Neural cell (in vitro differentiated cells): Measurements from ENCODE around the gene COL4A2. TPM values are rescaled to one million over a fixed set of nuclear protein-coding genes. Genes with fewer than 3 reads are reported as not detected.

Source experiments
- H2AFZ ChIP-seq: fragments of 200-600, 300-800 bp; sonication (generic), shearing (Covaris generic); 2 replicates; pipeline ENCODE4 v1.6.0; 2014; ENCODE audit warnings: low read depth, mild to moderate bottlenecking, antibody characterized with exemption, low read length, moderate library complexity
- H3F3A ChIP-seq: fragments of 200-600 bp; shearing (Covaris generic); 2 replicates; pipeline ENCODE4 v1.6.1; 2016; ENCODE audit warnings: mild to moderate bottlenecking, moderate library complexity, mixed read lengths, antibody characterized with exemption, low read length; ENCODE audit not compliant: insufficient read depth, poor library complexity, severe bottlenecking
- H3K27ac ChIP-seq: fragments of 200-600, 300-800 bp; sonication (generic), shearing (Covaris generic); 2 replicates; pipeline ENCODE4 v1.5.1; 2014; ENCODE audit warnings: mild to moderate bottlenecking, low read length, moderate library complexity
- H3K27me3 ChIP-seq: fragments of 300-800, 200-600 bp; sonication (generic), shearing (Covaris generic); 2 replicates; pipeline ENCODE4 v1.6.0; 2014; ENCODE audit warnings: mild to moderate bottlenecking, low read depth, low read length, moderate library complexity; ENCODE audit not compliant: insufficient read depth
- H3K36me3 ChIP-seq: fragments of 300-800, 200-600 bp; sonication (generic), shearing (Covaris generic); 2 replicates; pipeline ENCODE4 v1.5.1; 2014; ENCODE audit warnings: mild to moderate bottlenecking, antibody characterized with exemption, low read length, moderate library complexity; ENCODE audit not compliant: insufficient read depth
- H3K4me2 ChIP-seq: fragments of 300-800, 200-600 bp; sonication (generic), shearing (Covaris generic); 2 replicates; pipeline ENCODE4 v1.6.0; 2014; ENCODE audit warnings: mild to moderate bottlenecking, low read length
- H3K4me3 ChIP-seq: fragments of 300-800, 200-600 bp; sonication (generic), shearing (Covaris generic); 2 replicates; pipeline ENCODE4 v1.5.1; 2014; ENCODE audit warnings: mild to moderate bottlenecking, low read length, moderate library complexity
- H3K79me2 ChIP-seq: fragments of 200-600 bp; shearing (Covaris generic); replicated peaks from 2 replicates; pipeline ENCODE4 v1.6.0; 2014; ENCODE audit warnings: mild to moderate bottlenecking, low read length, moderate library complexity; ENCODE audit not compliant: insufficient read depth
- H3K9ac ChIP-seq: fragments of 300-800, 200-600 bp; sonication (generic), shearing (Covaris generic); 2 replicates; pipeline ENCODE4 v1.6.1; 2016; ENCODE audit warnings: mild to moderate bottlenecking, low read length, mixed read lengths
- H3K9me2 ChIP-seq: fragments of 200-600 bp; shearing (Covaris generic); 2 replicates; pipeline ENCODE4 v1.6.1; 2016; ENCODE audit warnings: mild to moderate bottlenecking, low read length, mixed read lengths; ENCODE audit not compliant: insufficient read depth
- H3K9me3 ChIP-seq: fragments of 200-600, 300-800 bp; sonication (generic), shearing (Covaris generic); 2 replicates; pipeline ENCODE4 v1.6.1; 2016; ENCODE audit warnings: mild to moderate bottlenecking, mixed run types, low read length, moderate library complexity, mixed read lengths
- H4K20me1 ChIP-seq: fragments of 200-600 bp; shearing (Covaris generic); 2 replicates; pipeline ENCODE4 v1.6.1; 2016; ENCODE audit warnings: mild to moderate bottlenecking, mixed run types; ENCODE audit not compliant: insufficient read depth
- CTCF ChIP-seq: fragments of 450-650 bp; IDR thresholded peaks from 2 replicates; pipeline ENCODE4 v1.5.1; 2014; ENCODE audit warnings: antibody characterized with exemption, mild to moderate bottlenecking, moderate library complexity; ENCODE audit not compliant: poor library complexity, severe bottlenecking
- EP300 ChIP-seq: fragments of 450-650 bp; conservative IDR thresholded peaks from 2 replicates; pipeline ENCODE4 v1.6.1; 2014; ENCODE audit warnings: antibody characterized with exemption, mild to moderate bottlenecking, moderate library complexity; ENCODE audit not compliant: poor library complexity, severe bottlenecking
- EZH2 ChIP-seq: fragments of 200-600, 300-800 bp; shearing (Covaris generic), sonication (generic); IDR thresholded peaks from 2 replicates; pipeline ENCODE4 v1.6.1; 2014; ENCODE audit warnings: antibody characterized with exemption, low read length, borderline replicate concordance, mild to moderate bottlenecking; ENCODE audit not compliant: insufficient read depth, poor library complexity, severe bottlenecking
- MXI1 ChIP-seq: fragments of 450-650 bp; conservative IDR thresholded peaks from 2 replicates; pipeline ENCODE4 v1.6.1; 2014; ENCODE audit warnings: antibody characterized with exemption, mild to moderate bottlenecking; ENCODE audit not compliant: poor library complexity, severe bottlenecking
- POLR2AphosphoS5 ChIP-seq: IDR thresholded peaks from 2 replicates; pipeline ENCODE4 v1.6.1; 2012
- RAD21 ChIP-seq: fragments of 450-650 bp; conservative IDR thresholded peaks from 2 replicates; pipeline ENCODE4 v1.6.1; 2014; ENCODE audit warnings: antibody characterized with exemption, mild to moderate bottlenecking, moderate library complexity
- SMC3 ChIP-seq: fragments of 450-650 bp; conservative IDR thresholded peaks from 2 replicates; pipeline ENCODE4 v1.6.1; 2014; ENCODE audit warnings: antibody characterized with exemption, mild to moderate bottlenecking, moderate library complexity; ENCODE audit not compliant: poor library complexity
- TAF1 ChIP-seq: IDR thresholded peaks from 2 replicates; pipeline ENCODE4 v1.6.1; 2012; ENCODE audit warnings: low read depth
- polyA plus RNA-seq: library from polyadenylated mRNA; depleted of rRNA; stranded (reverse); fragments of >200 nt; gene quantifications from 2 replicates; pipeline ENCODE4 v1.2.3, GENCODE V29; 2014
- TF ChIP-seq, protein P1 (sequence below): IDR thresholded peaks from 2 replicates; pipeline ENCODE4 v1.6.1; 2012; ENCODE audit warnings: borderline replicate concordance

COL4A2 gene
- polyA plus RNA-seq, 1 donor from 2014 or later, result 30.8 TPM

- no peaks in the 10 kb centered on the region for H3K27me3 ChIP-seq
- H3K4me3 ChIP-seq, result no peak overlapping the region
- no peaks in the 10 kb centered on the region for H3K79me2 ChIP-seq
- H3K27ac ChIP-seq, result no peak overlapping the region
- no peaks in the 10 kb centered on the region for H4K20me1 ChIP-seq
- no peak overlapping the region for H2AFZ ChIP-seq
- no peaks in the 10 kb centered on the region for H3K9me2 ChIP-seq
- TF ChIP-seq TAF1 (no peak), EZH2 (no peak)
- H3F3A ChIP-seq, result no peaks in the 10 kb centered on the region
- H3K9ac ChIP-seq, result no peak overlapping the region
- no peak overlapping the region for H3K4me2 ChIP-seq
- no peaks in the 10 kb centered on the region for H3K9me3 ChIP-seq
- peaks cover 5% of the 10 kb centered on the region for H3K36me3 ChIP-seq
These were observed 136.0 kb downstream of the COL4A2 start for GRCh38 chr13:110442930-110443621.

- no peaks in the 10 kb centered on the region for H3K27me3 ChIP-seq
- H3F3A ChIP-seq, result no peaks in the 10 kb centered on the region
- H3K9ac ChIP-seq, result no peak overlapping the region
- H3K4me2 ChIP-seq, result no peak overlapping the region
- no peak overlapping the region for H3K4me3 ChIP-seq
- TF ChIP-seq EZH2 (no peak), SMC3 (no peak), RAD21 (no peak)
- H3K36me3 ChIP-seq, result peaks cover 5% of the 10 kb centered on the region
- no peaks in the 10 kb centered on the region for H3K79me2 ChIP-seq
- H3K9me3 ChIP-seq, result no peaks in the 10 kb centered on the region
- H3K27ac ChIP-seq, result no peak overlapping the region
- no peaks in the 10 kb centered on the region for H3K9me2 ChIP-seq
- H2AFZ ChIP-seq, result no peak overlapping the region
- H4K20me1 ChIP-seq, result no peaks in the 10 kb centered on the region
These were observed 136.6 kb downstream of the COL4A2 start for GRCh38 chr13:110443622-110444225.

DNA sequence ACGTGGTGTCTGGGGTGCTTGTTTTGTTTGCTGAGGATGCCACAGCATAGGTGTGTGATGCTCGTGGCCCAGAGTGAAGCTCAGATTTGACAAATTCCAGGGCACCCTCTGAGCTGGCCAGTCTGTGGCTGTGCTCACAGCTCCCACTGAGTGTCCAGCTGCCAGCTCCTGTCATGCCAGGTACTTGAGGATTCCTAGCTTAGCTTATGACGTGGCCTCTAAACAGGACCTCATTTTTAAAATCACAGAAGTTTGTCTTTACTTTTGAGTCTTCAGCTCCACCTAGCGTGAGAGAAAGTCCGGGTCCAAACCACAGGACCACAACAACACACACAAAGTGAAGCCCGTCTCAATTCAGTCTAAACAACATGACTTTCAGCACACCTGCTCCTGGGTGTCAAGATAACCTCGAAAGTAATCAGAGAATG is 137.2 kb downstream of the COL4A2 start:
- no peak overlapping the region for H3K4me2 ChIP-seq
- no peaks in the 10 kb centered on the region for H3K9me3 ChIP-seq
- no peak overlapping the region for H3K9ac ChIP-seq
- H3K36me3 ChIP-seq, result peaks cover 5% of the 10 kb centered on the region
- no peaks in the 10 kb centered on the region for H3K27me3 ChIP-seq
- TF ChIP-seq EZH2 (no peak), MXI1 (no peak), CTCF (no peak), RAD21 (no peak), TAF1 (no peak), SMC3 (no peak), POLR2AphosphoS5 (no peak), EP300 (no peak)
- TF ChIP-seq, protein P1, sequence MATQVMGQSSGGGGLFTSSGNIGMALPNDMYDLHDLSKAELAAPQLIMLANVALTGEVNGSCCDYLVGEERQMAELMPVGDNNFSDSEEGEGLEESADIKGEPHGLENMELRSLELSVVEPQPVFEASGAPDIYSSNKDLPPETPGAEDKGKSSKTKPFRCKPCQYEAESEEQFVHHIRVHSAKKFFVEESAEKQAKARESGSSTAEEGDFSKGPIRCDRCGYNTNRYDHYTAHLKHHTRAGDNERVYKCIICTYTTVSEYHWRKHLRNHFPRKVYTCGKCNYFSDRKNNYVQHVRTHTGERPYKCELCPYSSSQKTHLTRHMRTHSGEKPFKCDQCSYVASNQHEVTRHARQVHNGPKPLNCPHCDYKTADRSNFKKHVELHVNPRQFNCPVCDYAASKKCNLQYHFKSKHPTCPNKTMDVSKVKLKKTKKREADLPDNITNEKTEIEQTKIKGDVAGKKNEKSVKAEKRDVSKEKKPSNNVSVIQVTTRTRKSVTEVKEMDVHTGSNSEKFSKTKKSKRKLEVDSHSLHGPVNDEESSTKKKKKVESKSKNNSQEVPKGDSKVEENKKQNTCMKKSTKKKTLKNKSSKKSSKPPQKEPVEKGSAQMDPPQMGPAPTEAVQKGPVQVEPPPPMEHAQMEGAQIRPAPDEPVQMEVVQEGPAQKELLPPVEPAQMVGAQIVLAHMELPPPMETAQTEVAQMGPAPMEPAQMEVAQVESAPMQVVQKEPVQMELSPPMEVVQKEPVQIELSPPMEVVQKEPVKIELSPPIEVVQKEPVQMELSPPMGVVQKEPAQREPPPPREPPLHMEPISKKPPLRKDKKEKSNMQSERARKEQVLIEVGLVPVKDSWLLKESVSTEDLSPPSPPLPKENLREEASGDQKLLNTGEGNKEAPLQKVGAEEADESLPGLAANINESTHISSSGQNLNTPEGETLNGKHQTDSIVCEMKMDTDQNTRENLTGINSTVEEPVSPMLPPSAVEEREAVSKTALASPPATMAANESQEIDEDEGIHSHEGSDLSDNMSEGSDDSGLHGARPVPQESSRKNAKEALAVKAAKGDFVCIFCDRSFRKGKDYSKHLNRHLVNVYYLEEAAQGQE, result no peak
- no peak overlapping the region for H2AFZ ChIP-seq
- no peak overlapping the region for H3K27ac ChIP-seq
- H3K4me3 ChIP-seq, result no peak overlapping the region
- H4K20me1 ChIP-seq, result no peaks in the 10 kb centered on the region
- H3K9me2 ChIP-seq, result no peaks in the 10 kb centered on the region
- no peaks in the 10 kb centered on the region for H3K79me2 ChIP-seq
- H3F3A ChIP-seq, result no peaks in the 10 kb centered on the region
